Measurements from ENCODE around the gene CD276. TPM values are rescaled to one million over a fixed set of nuclear protein-coding genes. Genes with fewer than 3 reads are reported as not detected.
"Not testable (repeated sequence)": the region's sequence is repeated elsewhere in the genome, so short reads cannot be mapped to it uniquely, and the experiment has no call there.

CD276 gene
- total RNA-seq, 1 experiment from 2014 or later = 133 TPM

GRCh38 chr15:73702311-73703239 is 18.4 kb downstream of the CD276 start:
- H3K14ac ChIP-seq (ENCODE audit: insufficient read depth, low read length); H4K20me1 ChIP-seq (ENCODE audit: control insufficient read depth, insufficient read depth, insufficient read length); H3K23me2 ChIP-seq (ENCODE audit: insufficient read length, low read depth, low read length, poor library complexity, severe bottlenecking); DNase-seq; H3K4me3 Mint-ChIP-seq; H3K27ac Mint-ChIP-seq; H3K18ac ChIP-seq (ENCODE audit: insufficient read length, low read depth, low read length); H4K5ac ChIP-seq (ENCODE audit: insufficient read length, low read depth, low read length); H2AFZ ChIP-seq (ENCODE audit: low read length); H3K4ac ChIP-seq (ENCODE audit: low read depth, low read length); H3K4me1 ChIP-seq (ENCODE audit: insufficient read depth, low read length); H2BK12ac ChIP-seq (ENCODE audit: insufficient read length, low read depth, low read length); H3K23ac ChIP-seq (ENCODE audit: insufficient read length, low read depth, low read length); H3K9me3 Mint-ChIP-seq; H3K9me3 ChIP-seq (ENCODE audit: control insufficient read depth, low read depth, low read length); H3K27ac ChIP-seq (ENCODE audit: insufficient read length, low read depth, low read length); H2AK5ac ChIP-seq (ENCODE audit: insufficient read length, low read length); H3T11ph ChIP-seq (ENCODE audit: low read length); H3K27me3 ChIP-seq (ENCODE audit: insufficient read depth, low read length); H2BK15ac ChIP-seq (ENCODE audit: low read depth, low read length); H2BK120ac ChIP-seq (ENCODE audit: low read depth, low read length, poor library complexity, severe bottlenecking); H2BK20ac ChIP-seq (ENCODE audit: low read depth, low read length, poor library complexity, severe bottlenecking); H4K8ac ChIP-seq (replicated peaks; ENCODE audit: insufficient read length, low read depth, low read length); H4K91ac ChIP-seq (ENCODE audit: insufficient read length, low read depth, low read length); H3K9ac ChIP-seq (ENCODE audit: extremely low read depth, insufficient read length, low read length); H3K4me2 ChIP-seq (ENCODE audit: insufficient read depth, insufficient read length, low read length); H3K79me1 ChIP-seq (ENCODE audit: insufficient read depth, low read depth, low read length, poor library complexity, severe bottlenecking); H3K79me2 ChIP-seq (ENCODE audit: insufficient read depth, low read length); H3K56ac ChIP-seq (ENCODE audit: insufficient read length, low read depth, low read length); H3K27me3 Mint-ChIP-seq (ENCODE audit: low read depth); H2BK5ac ChIP-seq (ENCODE audit: insufficient read length, low read length): not testable (repeated sequence)
- peaks cover 14 to 45% (median 34%) of the 10 kb centered on the region in 3 experiments; a peak in 6 of 7 replicates for H3K36me3 Mint-ChIP-seq (ENCODE audit: insufficient read depth in 1 of 3, low read depth in 3 of 3)
- H3K4me1 Mint-ChIP-seq = peaks cover 8 to 12% of the 10 kb centered on the region in 2 experiments
- peak; percentile 42 for TF ChIP-seq CTCF (conservative IDR thresholded peaks at IDR 0.05)
- WGBS (ENCODE audit: extremely low coverage, insufficient read length, low lambda C conversion rate) = no CpG with 5 or more reads among the region's 33 CpGs
